Esophagus muscularis mucosa (tissue), 4 donors: ENCODE measurements around the gene FAM222B. TPM values are rescaled to one million over a fixed set of nuclear protein-coding genes. Genes with fewer than 3 reads are reported as not detected.
A peak's percentile ranks its signal among the peaks of the same experiment; 100 is the strongest.

Source experiments
- DNase-seq: peaks from one replicate; pipeline ENCODE4 v3.0.0-alpha.2; 2017; ENCODE audit errors: extremely low spot score
- H3K27ac ChIP-seq, 4 donors: fragments of 200-600 bp; sonication (generic); replicated peaks in 1 of 4; 1 replicate in 3 of 4; 2 replicates in 1 of 4; pipeline ENCODE4 v1.5.1; 2016 to 2019; ENCODE audit warnings: mild to moderate bottlenecking in 1 of 4
- H3K27me3 ChIP-seq, 4 donors: fragments of 200-600 bp; sonication (generic); one replicate each; pipeline versions ENCODE4 v1.5.1 to v1.6.0; 2016 to 2019
- H3K36me3 ChIP-seq, 4 donors: fragments of 200-600 bp; sonication (generic); one replicate each; pipeline ENCODE4 v1.5.1; 2016 to 2019
- H3K4me1 ChIP-seq, 4 donors: fragments of 200-600 bp; sonication (generic); one replicate each; pipeline ENCODE4 v1.5.1; 2016 to 2019
- H3K4me3 ChIP-seq, 4 donors: fragments of 200-600 bp; sonication (generic); 1 replicate in 2 of 4; 2 replicates in 2 of 4; pipeline ENCODE4 v1.5.1; 2016 to 2019; ENCODE audit warnings: mild to moderate bottlenecking in 4 of 4, moderate library complexity in 1 of 4
- H3K9me3 ChIP-seq, 4 donors: fragments of 200-600 bp; sonication (generic); 1 replicate in 3 of 4; 2 replicates in 1 of 4; pipeline ENCODE4 v1.5.1; 2016 to 2019
- CTCF ChIP-seq, 3 experiments: fragments of 200-600 bp in 2 of 3; fragments of 450-650 bp in 1 of 3; sonication (generic) in 2 of 3; IDR thresholded peaks; one replicate each; pipeline ENCODE4 v1.5.1; 2017 to 2019; ENCODE audit warnings: antibody characterized with exemption in 3 of 3, mild to moderate bottlenecking in 2 of 3, moderate library complexity in 1 of 3
- EP300 ChIP-seq: sonication (generic); formaldehyde crosslinking; IDR thresholded peaks from one replicate; pipeline ENCODE4 v1.6.1; 2017; ENCODE audit warnings: antibody characterized with exemption
- POLR2A ChIP-seq: fragments of 450-650 bp; IDR thresholded peaks from one replicate; pipeline ENCODE4 v1.6.1; 2017; ENCODE audit warnings: antibody characterized with exemption, moderate library complexity, mild to moderate bottlenecking, low read depth
- POLR2AphosphoS5 ChIP-seq, 2 donors: sonication (generic); formaldehyde crosslinking; IDR thresholded peaks; one replicate each; pipeline ENCODE4 v1.6.1; 2017; ENCODE audit warnings: antibody characterized with exemption in 2 of 2
- WGBS: methylation state at CpG from one replicate; pipeline ENCODE4 v1.1.5; 2018; 5-methylcytosine and 5-hydroxymethylcytosine counted together
- intact Hi-C: fragments of 100-400 bp; cut with DNase I; formaldehyde crosslinking; loops from one replicate; pipeline ENCODE4 v1.15.1; 2023
- total RNA-seq, 4 donors: library from RNA; depleted of rRNA; stranded (reverse); fragments of >200 nt; gene quantifications; one replicate each; pipeline versions ENCODE4 v1.1.0 to v1.2.1, GENCODE V29; 2016

The FAM222B gene
- total RNA-seq, 4 donors from 2014 or later, result 15.9 to 48.1 (median 30.3) TPM

GRCh38 chr17:28816540-28816939 is 26.1 kb downstream of the FAM222B start:
- no peaks in the 10 kb centered on the region for H3K27me3 ChIP-seq
- no peaks in the 10 kb centered on the region for H3K9me3 ChIP-seq
- intact Hi-C loops, result loop anchor here (5.0 kb wide), 1 partner anchor 36 kb away; no protein-coding TSS in a partner anchor
- no peak overlapping the region for H3K27ac ChIP-seq
- H3K4me3 ChIP-seq, result no peak overlapping the region
- H3K4me1 ChIP-seq, result peaks cover 4 to 15% (median 11%) of the 10 kb centered on the region in 4 donors
- no peak for DNase-seq
- WGBS, result 78% methylated on average over 4 of the region's 4 CpGs
- no peaks in the 10 kb centered on the region for H3K36me3 ChIP-seq
- TF ChIP-seq EP300, result no peak
- no peak for TF ChIP-seq POLR2A

GRCh38 chr17:28812748-28813377 is 29.7 kb downstream of the FAM222B start:
- TF ChIP-seq EP300, result no peak
- peak in 1 of 3 experiments; percentile 12 for TF ChIP-seq CTCF (IDR thresholded peaks at IDR 0.05)
- intact Hi-C loops, result no loop called here
- WGBS, result under 1% methylated on average over 10 of the region's 10 CpGs
- Histone ChIP-seq H3K9me3 (no peaks in the 10 kb centered on the region), H3K4me3 (peak overlapping the region; percentile 82 to 93 (median 87)), H3K27me3 (no peaks in the 10 kb centered on the region), H3K4me1 (peaks cover 28 to 48% (median 43%) of the 10 kb centered on the region in 4 donors), H3K27ac (peak overlapping the region; percentile 89 to 96 (median 94)), H3K36me3 (no peaks in the 10 kb centered on the region)
- no peak for DNase-seq

GRCh38 chr17:28812091-28812747 is 30.4 kb downstream of the FAM222B start:
- WGBS, result 1% methylated on average over 17 of the region's 47 CpGs
- Histone ChIP-seq H3K9me3 (no peaks in the 10 kb centered on the region), H3K36me3 (no peaks in the 10 kb centered on the region), H3K27me3 (no peaks in the 10 kb centered on the region), H3K27ac (peak overlapping the region; percentile 89 to 96 (median 94)), H3K4me1 (peaks cover 34 to 55% (median 49%) of the 10 kb centered on the region in 4 donors), H3K4me3 (peak overlapping the region; percentile 82 to 93 (median 87))
- peak; percentile 98 for DNase-seq
- TF ChIP-seq POLR2A, result peak; percentile 20
- peak; percentile 50 to 81 for TF ChIP-seq POLR2AphosphoS5 (IDR thresholded peaks at IDR 0.05)
- peak in 1 of 3 experiments; percentile 5 for TF ChIP-seq CTCF (IDR thresholded peaks at IDR 0.05)
- TF ChIP-seq EP300, result no peak
- intact Hi-C loops, result no loop called here

- TF ChIP-seq EP300 (no peak), CTCF (IDR thresholded peaks at IDR 0.05) (no peak), POLR2AphosphoS5 (IDR thresholded peaks at IDR 0.05) (no peak), POLR2A (no peak)
- Histone ChIP-seq H3K4me1 (peaks cover 40 to 60% (median 55%) of the 10 kb centered on the region in 4 donors), H3K27ac (peak overlapping the region; percentile 89 to 96 (median 94)), H3K36me3 (no peaks in the 10 kb centered on the region), H3K9me3 (no peaks in the 10 kb centered on the region), H3K4me3 (peak overlapping the region; percentile 82 to 93 (median 87)), H3K27me3 (no peaks in the 10 kb centered on the region)
- no peak for DNase-seq
- intact Hi-C loops, result no loop called here
- 5% methylated on average over 6 of the region's 6 CpGs for WGBS
Measured at GRCh38 chr17:28811651-28812090, 30.9 kb downstream of the FAM222B start.

- intact Hi-C loops, result no loop called here
- WGBS, result 83% methylated on average over 1 of the region's 1 CpG
- Histone ChIP-seq H3K27me3 (no peaks in the 10 kb centered on the region), H3K4me1 (peaks cover 41 to 71% (median 65%) of the 10 kb centered on the region in 4 donors), H3K27ac (peak overlapping the region; percentile 89 to 96 (median 94)), H3K36me3 (peaks cover 0 to 8% (median 5%) of the 10 kb centered on the region in 4 donors), H3K9me3 (no peaks in the 10 kb centered on the region), H3K4me3 (no peak overlapping the region)
- no peak for TF ChIP-seq CTCF (IDR thresholded peaks at IDR 0.05)
- no peak for TF ChIP-seq POLR2A
- TF ChIP-seq POLR2AphosphoS5 (IDR thresholded peaks at IDR 0.05), result no peak
- TF ChIP-seq EP300, result no peak
- no peak for DNase-seq
Measured at GRCh38 chr17:28810437-28810836, 32.2 kb downstream of the FAM222B start.
